Left lung (tissue), 10 donors: Measurements from ENCODE around the gene DNAJC1. TPM values are rescaled to one million over a fixed set of nuclear protein-coding genes. Genes with fewer than 3 reads are reported as not detected.
"Not testable (repeated sequence)": the region's sequence is repeated elsewhere in the genome, so short reads cannot be mapped to it uniquely, and the experiment has no call there.

Experiments used
- ATAC-seq: fragments of 200-7000 bp; cut with Tn5 transposase; one replicate; pipeline ENCODE4 v1.9.1; 2020; ENCODE audit warnings: moderate library complexity
- DNase-seq, 4 donors: peaks; one replicate each; pipeline ENCODE4 v3.0.0-alpha.2; 2013 to 2020
- H3K27ac ChIP-seq, 2 donors: fragments of 200-600 bp; sonication (generic) in 1 of 2; one replicate each; pipeline versions ENCODE4 v1.5.0 to v1.8.0; 2020 to 2021
- H3K27me3 ChIP-seq, 2 donors: fragments of 200-600 bp; sonication (generic) in 1 of 2; one replicate each; pipeline versions ENCODE4 v1.5.0 to v1.8.0; 2020 to 2021
- H3K36me3 ChIP-seq, 2 donors: fragments of 200-600 bp; sonication (generic) in 1 of 2; one replicate each; pipeline versions ENCODE4 v1.5.0 to v1.8.0; 2020 to 2021
- H3K4me1 ChIP-seq, 2 donors: fragments of 200-600 bp; one replicate each; pipeline ENCODE4 v1.8.0; 2021
- H3K4me3 ChIP-seq, 2 donors: fragments of 200-600 bp; sonication (generic) in 1 of 2; one replicate each; pipeline versions ENCODE4 v1.5.0 to v1.8.0; 2020 to 2021; ENCODE audit warnings: mild to moderate bottlenecking in 1 of 2
- H3K9me3 ChIP-seq, 2 donors: fragments of 200-600 bp; sonication (generic) in 1 of 2; one replicate each; pipeline versions ENCODE4 v1.5.0 to v1.8.0; 2020 to 2021
- CTCF ChIP-seq, 2 donors: fragments of 200-600 bp; sonication (generic) in 1 of 2; IDR thresholded peaks; one replicate each; pipeline versions ENCODE4 v1.5.0 to v1.8.0; 2021; ENCODE audit warnings: antibody characterized with exemption in 2 of 2
- intact Hi-C, 2 donors: fragments of 100-400 bp; cut with DNase I; formaldehyde crosslinking; loops; one replicate each; pipeline versions ENCODE4 v1.11.2 to v1.14.2; 2022
- polyA plus RNA-seq, 6 donors: library from polyadenylated mRNA; unstranded; fragments of 120-200 nt; gene quantifications; one replicate each; pipeline ENCODE4 v1.2.1, GENCODE V29; 2013; ENCODE audit not compliant: insufficient read length in 6 of 6
- total RNA-seq, 2 donors: library from RNA; stranded (reverse); fragmentation: NEBNext Ultra II Directional; extraction: Animal tissue kit (Norgen Biotek cat#: 25700); gene quantifications; one replicate each; pipeline ENCODE4 v1.2.1, GENCODE V29; 2021
- donor health status: DM: no; HTN: yes; CAD: no.
- donor health status: DM: no; HTN: no; CAD: no.

Gene DNAJC1
- total and polyA plus RNA-seq, 8 donors: 29.1 to 40.9 (median 32.9) TPM

GRCh38 chr10:21724020-21724589 lies 279.4 kb downstream of the DNAJC1 start:
- TF ChIP-seq CTCF (IDR thresholded peaks at IDR 0.05): no peak
- Histone ChIP-seq H3K27me3 (no peaks in the 10 kb centered on the region), H3K4me3 (no peak overlapping the region), H3K27ac (no peak overlapping the region), H3K4me1 (peaks cover 15 to 27% of the 10 kb centered on the region in 2 donors), H3K9me3 (no peaks in the 10 kb centered on the region), H3K36me3 (peaks cover 0 to 9% of the 10 kb centered on the region in 2 donors)
- DNase-seq: peak in 1 of 4 donors; percentile 43
- no peak for ATAC-seq
- intact Hi-C loops: no loop called here

- no peak for TF ChIP-seq CTCF (IDR thresholded peaks at IDR 0.05)
- no peak for DNase-seq
- Histone ChIP-seq H3K4me1 (peaks cover 15 to 19% of the 10 kb centered on the region in 2 donors), H3K36me3 (peaks cover 0 to 15% of the 10 kb centered on the region in 2 donors), H3K27ac (no peak overlapping the region), H3K4me3 (no peak overlapping the region), H3K9me3 (no peaks in the 10 kb centered on the region), H3K27me3 (no peaks in the 10 kb centered on the region)
- intact Hi-C loops: no loop called here
- no peak for ATAC-seq
Measured at GRCh38 chr10:21722209-21722608, 281.3 kb downstream of the DNAJC1 start.

- H3K36me3 ChIP-seq: peaks cover 0 to 17% of the 10 kb centered on the region in 2 donors
- DNase-seq: no peak
Measured at GRCh38 chr10:21721000-21721665, 282.4 kb downstream of the DNAJC1 start.

GRCh38 chr10:21720090-21720489 lies 283.4 kb downstream of the DNAJC1 start:
- TF ChIP-seq CTCF (IDR thresholded peaks at IDR 0.05): no peak
- intact Hi-C loops: no loop called here
- Histone ChIP-seq H3K4me3 (no peak overlapping the region), H3K4me1 (peaks cover 13 to 15% of the 10 kb centered on the region in 2 donors), H3K27me3 (no peaks in the 10 kb centered on the region), H3K36me3 (peaks cover 0 to 24% of the 10 kb centered on the region in 2 donors), H3K27ac (no peak overlapping the region), H3K9me3 (no peaks in the 10 kb centered on the region)
- DNase-seq (no peak), ATAC-seq (no peak)

More at GRCh38 chr10:21721000-21721665, 282.4 kb downstream of the DNAJC1 start:
- TF ChIP-seq CTCF (IDR thresholded peaks at IDR 0.05): no peak
- no peak for ATAC-seq
- Histone ChIP-seq H3K4me3 (no peak overlapping the region), H3K9me3 (no peaks in the 10 kb centered on the region), H3K4me1 (peaks cover 15 to 19% of the 10 kb centered on the region in 2 donors), H3K27ac (no peak overlapping the region), H3K27me3 (no peaks in the 10 kb centered on the region)
- intact Hi-C loops: no loop called here

GRCh38 chr10:21719502-21719901 lies 284.0 kb downstream of the DNAJC1 start:
- ATAC-seq: no peak
- no peak overlapping the region for H3K27ac ChIP-seq
- no peak for TF ChIP-seq CTCF (IDR thresholded peaks at IDR 0.05)
- H3K27me3 ChIP-seq: no peaks in the 10 kb centered on the region
- H3K9me3 ChIP-seq: no peaks in the 10 kb centered on the region
- H3K36me3 ChIP-seq: peaks cover 0 to 30% of the 10 kb centered on the region in 2 donors
- no peak overlapping the region for H3K4me3 ChIP-seq
- no peak for DNase-seq
- intact Hi-C loops: no loop called here
- peaks cover 7 to 9% of the 10 kb centered on the region in 2 donors for H3K4me1 ChIP-seq

GRCh38 chr10:21717437-21718054 lies 286.0 kb downstream of the DNAJC1 start:
- DNase-seq, intact Hi-C loops, H3K9me3 ChIP-seq, H3K4me1 ChIP-seq, H3K4me3 ChIP-seq, H3K27ac ChIP-seq, ATAC-seq, H3K27me3 ChIP-seq: not testable (repeated sequence)
- H3K36me3 ChIP-seq: peaks cover 0 to 46% of the 10 kb centered on the region in 2 donors
